Calu3 (cell line): ENCODE results near the gene CASP3. TPM values are rescaled to one million over a fixed set of nuclear protein-coding genes. Genes with fewer than 3 reads are reported as not detected.
"Not testable (repeated sequence)": the region's sequence is repeated elsewhere in the genome, so short reads cannot be mapped to it uniquely, and the experiment has no call there.

Experiments
- BruUV-seq: library from RNA; stranded (reverse); fragments of 400-500 nt; replicated peaks from 2 replicates; lab custom pipeline; 2021; lab: Mats Ljungman, UMichigan
- CTCF ChIA-PET: fragments of 300-600 bp; sonication (Branson Sonifier 250); formaldehyde crosslinking; loops from one replicate; lab custom pipeline; 2022; ENCODE audit warnings: antibody characterized with exemption; lab: Charles Lee
- DNase-seq: peaks from one replicate; pipeline ENCODE4 v3.0.0; 2022
- H3K27ac Mint-ChIP-seq: one replicate; pipeline ENCODE4 v1.8.0; 2022; ENCODE audit warnings: mixed read lengths; ENCODE audit not compliant: unreplicated experiment
- H3K27me3 Mint-ChIP-seq: one replicate; pipeline ENCODE4 v1.8.0; 2022; ENCODE audit warnings: mixed read lengths; ENCODE audit not compliant: unreplicated experiment
- H3K36me3 Mint-ChIP-seq: one replicate; pipeline ENCODE4 v1.8.0; 2022; ENCODE audit warnings: mild to moderate bottlenecking, moderate library complexity, mixed read lengths; ENCODE audit not compliant: insufficient read depth, unreplicated experiment
- H3K4me1 Mint-ChIP-seq: one replicate; pipeline ENCODE4 v1.8.0; 2022; ENCODE audit warnings: mild to moderate bottlenecking, low read depth, mixed read lengths; ENCODE audit not compliant: unreplicated experiment
- H3K4me3 Mint-ChIP-seq: one replicate; pipeline ENCODE4 v1.8.0; 2022; ENCODE audit warnings: mild to moderate bottlenecking, low read depth, moderate library complexity, mixed read lengths; ENCODE audit not compliant: unreplicated experiment
- H3K9me3 Mint-ChIP-seq: one replicate; pipeline ENCODE4 v1.8.0; 2022; ENCODE audit warnings: low read depth, mixed read lengths; ENCODE audit not compliant: unreplicated experiment
- intact Hi-C: fragments of 100-400 bp; cut with micrococcal nuclease; formaldehyde crosslinking; loops from one replicate; pipeline ENCODE4 v1.10.0; 2022; ENCODE audit not compliant: unreplicated experiment
- total RNA-seq: library from RNA; stranded (reverse); gene quantifications from 2 replicates; pipeline ENCODE4 v1.2.3, GENCODE V29; 2022
- TF ChIP-seq, protein P1 (sequence below): fragments of 200-600 bp; IDR thresholded peaks from one replicate; pipeline ENCODE4 v1.8.0; 2022; ENCODE audit warnings: antibody characterized with exemption; ENCODE audit not compliant: unreplicated experiment

Gene CASP3
- total RNA-seq, 1 experiment from 2014 or later = 22.2 TPM

DNA sequence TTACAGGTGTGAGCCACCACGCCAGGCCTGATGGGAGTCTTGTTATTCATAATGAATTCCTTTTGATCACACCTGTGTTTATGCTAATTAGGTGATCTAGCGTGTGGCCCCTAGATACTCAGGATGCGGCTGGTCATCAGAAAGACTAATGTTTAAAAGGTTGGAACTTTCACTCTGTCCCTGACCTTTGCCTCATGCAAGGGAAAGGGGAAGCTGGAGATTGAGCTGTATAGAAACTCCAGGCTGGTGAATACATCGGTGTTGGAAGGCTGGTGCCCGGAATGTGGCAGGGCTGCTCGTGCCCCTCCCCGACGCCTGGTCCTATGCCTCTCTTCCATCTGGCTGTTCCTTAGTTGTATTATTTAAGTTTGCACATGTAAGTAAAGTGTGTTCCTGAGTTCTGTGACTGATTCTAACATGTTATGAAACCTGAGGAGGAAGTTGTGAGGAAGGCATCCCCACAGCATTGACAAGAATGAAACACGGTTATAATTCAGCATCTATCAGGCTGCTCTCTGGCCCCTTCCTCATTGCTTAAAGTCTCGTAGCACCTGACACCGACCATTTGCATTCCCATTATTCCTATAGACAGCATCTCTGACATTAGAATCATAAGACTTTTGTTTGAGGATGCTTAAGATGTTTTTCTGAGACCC lies 28.9 kb downstream of the CASP3 start:
- intact Hi-C loops = no loop called here
- Mint-ChIP-seq H3K4me1 (peaks cover 17% of the 10 kb centered on the region), H3K27ac (no peak overlapping the region), H3K36me3 (peaks cover 4% of the 10 kb centered on the region), H3K4me3 (no peak overlapping the region), H3K27me3 (no peaks in the 10 kb centered on the region), H3K9me3 (peaks cover under 1% of the 10 kb centered on the region)
- BruUV-seq = no TSS peak
- TF ChIP-seq, protein P1, sequence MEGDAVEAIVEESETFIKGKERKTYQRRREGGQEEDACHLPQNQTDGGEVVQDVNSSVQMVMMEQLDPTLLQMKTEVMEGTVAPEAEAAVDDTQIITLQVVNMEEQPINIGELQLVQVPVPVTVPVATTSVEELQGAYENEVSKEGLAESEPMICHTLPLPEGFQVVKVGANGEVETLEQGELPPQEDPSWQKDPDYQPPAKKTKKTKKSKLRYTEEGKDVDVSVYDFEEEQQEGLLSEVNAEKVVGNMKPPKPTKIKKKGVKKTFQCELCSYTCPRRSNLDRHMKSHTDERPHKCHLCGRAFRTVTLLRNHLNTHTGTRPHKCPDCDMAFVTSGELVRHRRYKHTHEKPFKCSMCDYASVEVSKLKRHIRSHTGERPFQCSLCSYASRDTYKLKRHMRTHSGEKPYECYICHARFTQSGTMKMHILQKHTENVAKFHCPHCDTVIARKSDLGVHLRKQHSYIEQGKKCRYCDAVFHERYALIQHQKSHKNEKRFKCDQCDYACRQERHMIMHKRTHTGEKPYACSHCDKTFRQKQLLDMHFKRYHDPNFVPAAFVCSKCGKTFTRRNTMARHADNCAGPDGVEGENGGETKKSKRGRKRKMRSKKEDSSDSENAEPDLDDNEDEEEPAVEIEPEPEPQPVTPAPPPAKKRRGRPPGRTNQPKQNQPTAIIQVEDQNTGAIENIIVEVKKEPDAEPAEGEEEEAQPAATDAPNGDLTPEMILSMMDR = no peak
- CTCF ChIA-PET = no interaction called here
- no peak for DNase-seq

DNA sequence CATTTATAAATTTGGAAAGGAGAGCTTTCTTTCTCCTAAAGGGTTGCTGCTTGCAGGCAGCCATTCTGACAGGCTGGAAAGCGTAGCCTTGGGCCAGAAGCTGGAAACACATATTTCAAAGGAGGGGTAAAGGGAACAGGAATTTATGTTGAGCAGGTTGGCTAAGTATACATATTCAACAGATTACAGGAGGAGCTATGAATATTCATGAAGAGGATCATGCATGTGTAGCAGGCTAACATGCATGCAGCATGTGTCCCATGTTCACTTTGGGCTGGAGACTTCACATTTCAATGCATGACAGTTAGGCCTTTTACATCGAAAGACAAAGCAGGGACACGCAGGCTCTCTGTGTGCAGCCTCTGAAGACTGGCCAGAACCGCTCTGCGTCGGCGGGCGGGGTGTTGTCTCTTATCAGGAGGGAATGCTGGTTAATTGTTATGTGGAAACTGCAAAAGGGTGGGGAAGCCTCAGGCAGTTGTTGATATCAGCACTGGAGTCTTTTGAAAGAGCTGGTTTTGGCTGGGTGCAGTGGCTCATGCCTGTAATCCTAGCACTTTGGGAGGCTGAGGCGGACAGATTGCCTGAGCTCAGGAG lies 31.5 kb downstream of the CASP3 start:
- intact Hi-C loops = no loop called here
- no peak overlapping the region for H3K27ac Mint-ChIP-seq
- no peak overlapping the region for H3K4me3 Mint-ChIP-seq
- H3K9me3 Mint-ChIP-seq = peaks cover 2% of the 10 kb centered on the region
- CTCF ChIA-PET = no interaction called here
- peak; percentile 2 for DNase-seq
- TF ChIP-seq, protein P1 = no peak
- no TSS peak for BruUV-seq
- peaks cover 13% of the 10 kb centered on the region for H3K4me1 Mint-ChIP-seq
- H3K36me3 Mint-ChIP-seq = no peaks in the 10 kb centered on the region
- H3K27me3 Mint-ChIP-seq = no peaks in the 10 kb centered on the region

DNA sequence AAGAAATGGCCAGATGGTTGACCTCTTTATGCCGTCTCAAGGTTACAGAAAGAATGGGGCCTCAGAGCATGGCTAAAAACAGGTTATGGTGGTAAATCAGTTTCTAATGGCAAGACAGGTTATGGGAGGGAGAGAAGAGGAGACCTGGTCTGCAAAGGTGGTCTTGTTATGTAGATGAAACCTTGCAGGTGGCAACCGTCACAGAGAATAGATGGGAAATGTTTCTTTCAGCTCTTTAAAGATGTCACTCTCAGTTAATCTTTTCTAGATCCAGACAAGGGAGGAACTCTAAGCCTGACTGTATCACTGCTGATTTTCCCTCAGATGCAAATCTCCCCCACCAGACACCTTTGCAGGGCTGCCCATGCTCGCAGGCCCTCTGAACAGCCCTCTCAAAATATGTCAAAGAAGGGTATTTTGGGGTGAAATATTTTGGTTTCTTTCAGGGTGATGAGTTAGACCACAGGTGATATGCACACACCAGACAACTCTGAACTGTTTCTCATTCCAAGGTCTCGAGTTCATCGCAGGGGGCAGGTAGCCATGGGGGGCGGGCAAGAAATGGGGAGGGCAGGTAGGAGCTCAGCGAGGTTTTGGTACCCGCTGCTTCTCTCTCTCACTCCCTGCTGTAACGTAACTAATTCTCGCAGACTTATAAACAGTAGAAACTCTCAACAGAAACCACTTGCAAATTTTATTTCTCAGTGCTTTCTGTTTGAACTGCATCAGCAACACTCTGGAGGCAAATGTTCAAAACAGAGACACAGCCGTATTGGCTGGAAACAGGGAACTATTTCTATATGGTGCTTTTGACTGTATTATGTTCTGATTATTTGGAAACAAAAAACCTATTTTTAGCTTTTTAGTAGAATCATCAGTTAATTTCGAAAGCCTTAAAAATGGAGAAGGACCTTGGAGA lies 32.4 kb downstream of the CASP3 start:
- Mint-ChIP-seq H3K27ac (no peak overlapping the region), H3K9me3 (peaks cover 2% of the 10 kb centered on the region)
- intact Hi-C loops = no loop called here

DNA sequence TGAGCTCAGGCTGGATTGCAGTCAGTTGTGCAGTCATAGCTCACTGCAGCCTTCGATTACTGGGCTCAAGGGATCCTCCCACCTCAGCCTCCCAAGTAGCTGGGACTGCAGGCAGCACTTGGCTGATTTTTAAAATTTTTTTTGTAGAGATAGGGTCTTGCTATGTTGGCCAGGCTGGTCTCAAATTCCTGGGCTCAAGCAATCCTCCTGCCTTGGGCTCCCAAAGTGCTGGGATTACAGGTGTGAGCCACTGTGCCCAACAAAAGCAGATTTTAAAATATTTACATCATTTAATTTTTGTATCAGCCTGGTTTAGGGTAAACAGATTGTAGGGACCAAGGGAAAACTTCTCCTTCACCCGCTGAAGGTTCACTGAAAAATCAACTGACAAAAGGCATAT lies 33.1 kb downstream of the CASP3 start:
- DNase-seq, H3K4me3 Mint-ChIP-seq, H3K36me3 Mint-ChIP-seq, intact Hi-C loops, H3K9me3 Mint-ChIP-seq, CTCF ChIA-PET, BruUV-seq, H3K27me3 Mint-ChIP-seq, H3K27ac Mint-ChIP-seq: not testable (repeated sequence)
- peaks cover 17% of the 10 kb centered on the region for H3K4me1 Mint-ChIP-seq

More for the DNA sequence above, 32.4 kb downstream of the CASP3 start:
- BruUV-seq = no TSS peak
- TF ChIP-seq, protein P1 = no peak
- Mint-ChIP-seq H3K4me3 (no peak overlapping the region), H3K27me3 (no peaks in the 10 kb centered on the region), H3K4me1 (peaks cover 17% of the 10 kb centered on the region), H3K36me3 (no peaks in the 10 kb centered on the region)
- DNase-seq = no peak
- CTCF ChIA-PET = no interaction called here
